MM.1S (cell line): ENCODE results near the gene KLHL2.

Experiments
- CTCF ChIP-seq: fragments of 300-600 bp; sonication (generic); IDR thresholded peaks from 2 replicates; pipeline ENCODE4 v1.5.1; 2016; ENCODE audit warnings: antibody characterized with exemption, low read length, mixed read lengths
- EZH2 ChIP-seq: fragments of 300-600 bp; sonication (generic); optimal IDR thresholded peaks from 2 replicates; pipeline ENCODE3; 2017; ENCODE audit warnings: low read depth, mild to moderate bottlenecking, antibody characterized with exemption, low read length, mixed read lengths

- TF ChIP-seq CTCF = no peak
- TF ChIP-seq EZH2 = no peak
These were observed 81.5 kb downstream of the KLHL2 start for GRCh38 chr4:165288639-165289422.
